Ishikawa (cell line): ENCODE results near the gene ASPM.

Experiments used
- NFIC ChIP-seq: IDR thresholded peaks from 2 replicates; pipeline ENCODE4 v1.6.1; 2012
- TAF1 ChIP-seq: IDR thresholded peaks from 2 replicates; pipeline ENCODE4 v1.6.1; 2012; ENCODE audit warnings: low read depth, mild to moderate bottlenecking

- no peak for TF ChIP-seq TAF1
- no peak for TF ChIP-seq NFIC
Measured at GRCh38 chr1:197049100-197049499, 97.4 kb downstream of the ASPM start.
